NK-92 treated with Interleukin-12 subunit alpha and Interleukin-12 subunit beta, amount 100 ng/mL, for 24 hours (cell line): ENCODE results near the gene NKAIN2.

Source experiments
- DNase-seq: peaks from one replicate; lab custom pipeline; 2025; lab: John Stamatoyannopoulos, UW

NKAIN2 gene

DNA sequence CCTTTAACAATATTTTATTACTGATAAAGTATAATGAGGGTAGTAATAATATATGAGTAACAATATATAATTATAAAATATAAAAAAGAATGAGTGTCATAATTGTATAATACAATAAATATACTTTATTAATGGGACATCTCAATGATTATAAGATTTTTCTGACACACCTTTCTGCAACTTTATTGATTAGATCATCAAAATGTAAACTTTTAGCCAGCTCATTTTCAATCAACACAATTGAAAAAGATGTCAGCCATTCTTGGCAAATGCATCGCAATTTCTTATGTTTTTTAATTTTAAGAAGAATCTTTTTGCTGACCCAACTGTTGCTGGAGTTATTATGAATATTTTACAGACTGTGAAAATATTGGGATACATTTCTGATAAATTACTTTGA lies 1026.2 kb downstream of the NKAIN2 start:
- no peak for DNase-seq

- no peak for DNase-seq
Measured at GRCh38 chr6:124830506-124830905, 1026.8 kb downstream of the NKAIN2 start.

DNA sequence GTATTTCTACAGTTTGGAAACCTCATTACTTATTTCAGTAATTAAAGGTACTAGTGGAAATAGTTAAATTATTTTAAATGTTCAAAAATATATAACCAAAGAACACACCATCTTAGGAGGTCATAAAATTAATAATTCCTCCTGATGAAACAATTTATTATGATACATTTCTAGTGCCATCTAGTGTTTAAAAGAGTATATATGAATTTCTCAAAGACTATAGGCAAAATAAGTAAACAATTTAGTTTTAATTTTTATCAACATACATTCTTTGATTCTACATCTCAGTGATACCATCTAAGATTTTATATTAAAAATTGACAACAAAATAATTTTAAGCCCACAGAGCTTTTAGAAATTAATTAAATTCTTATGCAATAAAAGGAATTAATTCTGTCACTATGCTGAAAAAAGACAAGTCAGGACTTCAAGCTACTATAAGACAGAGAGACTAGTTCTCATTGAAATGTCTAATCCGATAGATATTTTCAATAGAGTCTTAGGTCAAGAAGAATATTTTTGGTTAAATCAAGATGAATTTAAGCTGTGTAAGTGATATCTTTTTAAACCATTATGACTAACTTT lies 1050.8 kb downstream of the NKAIN2 start:
- no peak for DNase-seq

DNA sequence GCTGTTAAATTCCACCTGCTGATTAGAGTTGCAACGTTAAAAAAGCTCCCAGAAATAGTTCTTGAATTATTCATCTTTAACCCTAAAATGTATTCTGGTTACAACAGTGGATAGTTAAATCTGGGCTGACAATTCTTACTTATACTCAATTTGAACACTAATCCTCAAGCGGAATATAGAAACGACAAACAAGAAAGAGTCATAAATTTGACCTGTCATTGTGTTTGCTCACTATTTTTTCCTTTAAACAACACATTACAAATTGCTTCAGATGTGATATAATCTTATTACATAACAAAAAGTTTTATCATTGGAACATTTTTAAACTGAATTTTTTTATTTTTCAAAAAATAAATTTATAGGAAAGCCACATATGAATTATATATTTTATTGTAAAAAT lies 1054.1 kb downstream of the NKAIN2 start:
- no peak for DNase-seq

DNA sequence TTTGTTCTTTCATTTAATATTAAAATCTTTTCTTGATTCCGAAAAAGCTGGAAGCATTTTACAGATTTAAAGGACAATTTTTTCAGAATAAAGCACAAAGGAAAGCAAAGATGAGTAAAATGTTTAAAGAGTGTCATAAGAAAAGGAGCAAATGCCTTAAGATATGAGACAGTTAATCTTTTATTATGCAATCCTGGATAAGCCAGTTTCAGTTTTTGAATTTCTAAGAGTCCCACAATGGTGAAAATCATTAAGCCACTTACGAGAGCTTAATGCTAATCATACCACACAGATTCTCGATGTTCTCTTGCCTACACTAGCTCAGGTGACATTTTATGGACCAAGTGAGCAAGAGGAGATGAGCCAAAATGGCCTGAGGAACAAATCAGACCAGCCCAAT lies 1054.9 kb downstream of the NKAIN2 start:
- DNase-seq = no peak

DNA sequence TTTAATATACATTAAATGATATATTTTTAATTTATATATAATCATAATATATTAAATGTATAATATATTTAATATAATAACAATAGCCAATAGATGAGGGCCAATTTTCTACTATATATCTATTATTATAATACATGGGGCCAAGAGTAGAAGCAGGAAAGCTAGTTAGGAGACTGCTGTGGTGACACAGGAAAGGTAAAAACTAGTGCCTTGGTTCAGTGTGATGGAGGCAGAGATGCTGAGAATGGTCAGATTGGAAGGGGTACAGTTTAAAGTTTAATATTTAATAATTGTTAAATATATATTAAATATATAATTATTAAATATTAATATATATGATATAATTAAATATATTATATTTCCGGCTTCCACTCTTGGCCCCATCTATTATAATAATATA lies 1055.7 kb downstream of the NKAIN2 start:
- DNase-seq = no peak

DNA sequence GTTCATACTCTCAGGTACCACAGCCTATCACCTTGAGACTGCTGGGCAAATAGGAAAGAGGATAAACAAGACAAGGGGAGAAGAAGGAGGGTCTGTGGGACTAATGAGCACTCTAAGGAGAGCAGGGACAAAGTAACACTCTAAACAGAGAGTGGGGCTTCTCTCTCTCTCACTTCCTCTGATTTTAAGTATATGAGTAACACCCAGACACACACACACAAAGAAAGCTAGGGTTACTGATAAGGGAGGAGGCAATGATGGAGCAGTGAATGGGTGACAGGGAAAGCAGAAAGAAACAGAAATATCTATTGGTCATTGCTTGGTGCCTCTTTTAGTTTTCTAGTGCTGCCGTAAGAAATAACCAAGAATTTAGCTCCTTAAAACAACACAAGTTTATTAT lies 1062.4 kb downstream of the NKAIN2 start:
- DNase-seq = no peak

GRCh38 chr6:124867121-124867520 lies 1063.5 kb downstream of the NKAIN2 start:
- DNase-seq = no peak

GRCh38 chr6:124868481-124868880 lies 1064.8 kb downstream of the NKAIN2 start:
- no peak for DNase-seq

GRCh38 chr6:124869416-124869815 lies 1065.8 kb downstream of the NKAIN2 start:
- no peak for DNase-seq

DNA sequence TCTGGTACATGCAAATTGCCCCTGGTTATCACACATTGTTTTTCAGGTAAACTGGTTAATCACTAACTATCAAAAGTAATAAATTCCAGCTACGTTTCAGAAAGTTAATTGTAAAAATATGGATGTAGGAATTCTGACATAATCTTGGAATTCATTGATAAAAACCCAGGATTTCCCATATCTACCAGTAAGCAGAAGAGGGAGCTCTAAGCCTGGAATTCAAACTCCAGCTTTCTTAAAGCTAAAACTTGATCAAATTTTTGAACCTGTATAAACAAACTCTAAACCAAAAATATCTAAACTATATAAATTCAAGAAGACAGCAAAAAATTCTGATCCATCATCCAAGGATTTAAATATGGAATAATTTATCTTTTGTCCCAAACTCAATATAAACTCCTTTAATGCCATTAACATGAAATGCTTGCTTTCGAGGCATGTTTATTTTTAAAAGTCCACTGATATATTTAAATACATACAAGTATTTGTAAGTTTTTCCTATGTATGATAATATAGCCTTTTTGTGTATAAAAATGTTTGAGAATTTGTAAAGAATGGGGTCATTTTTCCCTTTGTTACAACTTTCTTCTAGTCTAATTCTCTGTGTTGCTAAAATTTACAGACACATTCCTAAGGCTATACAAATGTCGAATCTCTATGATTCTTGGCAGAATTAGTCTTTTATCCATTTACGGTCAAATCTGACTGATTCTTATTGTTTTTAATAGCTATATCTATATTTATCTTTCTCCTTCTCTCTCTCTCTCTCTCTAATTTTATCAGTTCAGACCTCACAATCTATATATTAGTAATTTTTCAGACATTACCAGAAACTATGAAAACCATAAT lies 1067.2 kb downstream of the NKAIN2 start:
- no peak for DNase-seq

GRCh38 chr6:124872361-124873065 lies 1068.8 kb downstream of the NKAIN2 start:
- DNase-seq = no peak

- no peak for DNase-seq
Measured at GRCh38 chr6:124873066-124873410, 1069.4 kb downstream of the NKAIN2 start.
